ENCODE data around the gene MTA1.

Gene MTA1

GRCh38 chr14:105517096-105517495 lies 97.5 kb downstream of the MTA1 start:
- Histone ChIP-seq H3K27me3 (ENCODE audit: insufficient read depth, low read length) (peaks cover 35% of the 10 kb centered on the region; the same call in 1 of the 2 replicates), H3K4me1 (ENCODE audit: insufficient read depth, low read length, severe bottlenecking) (no peaks in the 10 kb centered on the region), H3K9me2 (ENCODE audit: low read depth, low read length) (no peaks in the 10 kb centered on the region), H4K20me1 (ENCODE audit: insufficient read depth, low read length) (no peaks in the 10 kb centered on the region), H3K36me3 (ENCODE audit: insufficient read depth, low read length) (no peaks in the 10 kb centered on the region; the same call in 1 of the 2 replicates), H3F3A (ENCODE audit: insufficient read depth, low read length) (no peaks in the 10 kb centered on the region), H3K9ac (ENCODE audit: low read length) (no peak overlapping the region), H3K4me3 (ENCODE audit: low read depth, low read length, poor library complexity, severe bottlenecking) (no peak overlapping the region), H2AFZ (ENCODE audit: low read length) (no peak overlapping the region), H3K9me3 (ENCODE audit: low read length) (peaks cover 8% of the 10 kb centered on the region; the same call in 1 of the 2 replicates), H3K79me2 (ENCODE audit: insufficient read depth, low read length) (no peaks in the 10 kb centered on the region), H3K4me2 (ENCODE audit: low read length) (no peak overlapping the region), H3K27ac (ENCODE audit: low read depth, low read length, poor library complexity, severe bottlenecking) (no peak overlapping the region)
- TF ChIP-seq CTCF (IDR thresholded peaks at IDR 0.05; ENCODE audit: low read length) (no peak), EZH2 (IDR thresholded peaks at IDR 0.05; ENCODE audit: borderline replicate concordance, low read length) (no peak)

- Histone ChIP-seq H3K4me2 (ENCODE audit: low read length) (no peak overlapping the region), H3K79me2 (ENCODE audit: insufficient read depth, low read length) (no peaks in the 10 kb centered on the region), H3K4me3 (ENCODE audit: low read depth, low read length, poor library complexity, severe bottlenecking) (no peak overlapping the region), H3K36me3 (ENCODE audit: insufficient read depth, low read length) (no peaks in the 10 kb centered on the region; the same call in 1 of the 2 replicates), H3K4me1 (ENCODE audit: insufficient read depth, low read length, severe bottlenecking) (no peaks in the 10 kb centered on the region), H2AFZ (ENCODE audit: low read length) (no peak overlapping the region), H3K9ac (ENCODE audit: low read length) (no peak overlapping the region), H3K27ac (ENCODE audit: low read depth, low read length, poor library complexity, severe bottlenecking) (no peak overlapping the region), H3K27me3 (ENCODE audit: insufficient read depth, low read length) (peaks cover 30% of the 10 kb centered on the region; the same call in 1 of the 2 replicates), H3K9me2 (ENCODE audit: low read depth, low read length) (no peaks in the 10 kb centered on the region), H3K9me3 (ENCODE audit: low read length) (0 out of 2 replicates have a peak, but pooled peaks cover 5% of the 10 kb centered on the region), H3F3A (ENCODE audit: insufficient read depth, low read length) (peaks cover 3% of the 10 kb centered on the region; the same call in 1 of the 2 replicates), H4K20me1 (ENCODE audit: insufficient read depth, low read length) (no peaks in the 10 kb centered on the region)
- TF ChIP-seq CTCF (IDR thresholded peaks at IDR 0.05; ENCODE audit: low read length) (no peak), EZH2 (IDR thresholded peaks at IDR 0.05; ENCODE audit: borderline replicate concordance, low read length) (no peak)
These were observed 100.5 kb downstream of the MTA1 start for GRCh38 chr14:105519946-105520698.
